H9 (cell line): ENCODE results near the gene XCR1. TPM values are rescaled to one million over a fixed set of nuclear protein-coding genes. Genes with fewer than 3 reads are reported as not detected.

Experiments
- DNase-seq: peaks from one replicate; pipeline ENCODE4 v3.0.0-alpha.2; 2017
- H2AFZ ChIP-seq: one replicate; pipeline ENCODE4 v1.6.1; 2013; ENCODE audit warnings: mild to moderate bottlenecking, low read length, control low read depth, moderate library complexity
- H2AK5ac ChIP-seq: 2 replicates; pipeline ENCODE4 v1.6.1; 2013; ENCODE audit warnings: low read length, control low read depth, mixed read lengths; ENCODE audit not compliant: insufficient read length
- H2BK120ac ChIP-seq: one replicate; pipeline ENCODE4 v1.6.1; 2013; ENCODE audit warnings: low read depth, mild to moderate bottlenecking, low read length, control low read depth, inconsistent platforms; ENCODE audit not compliant: poor library complexity, severe bottlenecking
- H2BK12ac ChIP-seq: 2 replicates; pipeline ENCODE4 v1.6.1; 2013; ENCODE audit warnings: low read length, control low read depth, mixed read lengths, low read depth; ENCODE audit not compliant: insufficient read length
- H2BK15ac ChIP-seq: 2 replicates; pipeline ENCODE4 v1.6.1; 2013; ENCODE audit warnings: low read depth, low read length, control low read depth
- H2BK20ac ChIP-seq: one replicate; pipeline ENCODE4 v1.6.1; 2013; ENCODE audit warnings: low read depth, mild to moderate bottlenecking, low read length, control low read depth, inconsistent platforms; ENCODE audit not compliant: poor library complexity, severe bottlenecking
- H2BK5ac ChIP-seq: 2 replicates; pipeline ENCODE4 v1.6.1; 2013; ENCODE audit warnings: low read length, control low read depth, mixed read lengths; ENCODE audit not compliant: insufficient read length
- H3K14ac ChIP-seq: 2 replicates; pipeline ENCODE4 v1.6.1; 2013; ENCODE audit warnings: low read length, control low read depth; ENCODE audit not compliant: insufficient read depth
- H3K18ac ChIP-seq: 2 replicates; pipeline ENCODE4 v1.6.1; 2013; ENCODE audit warnings: low read depth, mild to moderate bottlenecking, mixed read lengths, low read length, control low read depth; ENCODE audit not compliant: insufficient read length
- H3K23ac ChIP-seq: 2 replicates; pipeline ENCODE4 v1.6.1; 2013; ENCODE audit warnings: low read length, control low read depth, mixed read lengths, low read depth; ENCODE audit not compliant: insufficient read length
- H3K23me2 ChIP-seq: 2 replicates; pipeline ENCODE4 v1.6.1; 2013; ENCODE audit warnings: low read depth, mild to moderate bottlenecking, mixed read lengths, low read length, control low read depth; ENCODE audit not compliant: insufficient read length, poor library complexity, severe bottlenecking
- H3K27ac ChIP-seq: 2 replicates; pipeline ENCODE4 v1.5.1; 2013; ENCODE audit warnings: low read length, control low read depth, mixed read lengths, low read depth; ENCODE audit not compliant: insufficient read length
- H3K27me3 ChIP-seq: 2 replicates; pipeline ENCODE4 v1.6.1; 2013; ENCODE audit warnings: low read length, control low read depth, inconsistent platforms; ENCODE audit not compliant: insufficient read depth
- H3K4ac ChIP-seq: 2 replicates; pipeline ENCODE4 v1.6.1; 2013; ENCODE audit warnings: low read depth, mild to moderate bottlenecking, control low read depth, inconsistent platforms, low read length, moderate library complexity
- H3K4me1 ChIP-seq: 2 replicates; pipeline ENCODE4 v1.6.1; 2013; ENCODE audit warnings: low read length, control low read depth, inconsistent platforms; ENCODE audit not compliant: insufficient read depth
- H3K4me2 ChIP-seq: 2 replicates; pipeline ENCODE4 v1.6.1; 2013; ENCODE audit warnings: low read length, control low read depth, mixed read lengths; ENCODE audit not compliant: insufficient read length, insufficient read depth
- H3K56ac ChIP-seq: 2 replicates; pipeline ENCODE4 v1.6.1; 2013; ENCODE audit warnings: low read depth, mild to moderate bottlenecking, mixed read lengths, low read length, control low read depth; ENCODE audit not compliant: insufficient read length
- H3K79me1 ChIP-seq: 2 replicates; pipeline ENCODE4 v1.6.1; 2013; ENCODE audit warnings: low read depth, mild to moderate bottlenecking, moderate library complexity, low read length, control low read depth, inconsistent platforms; ENCODE audit not compliant: insufficient read depth, poor library complexity, severe bottlenecking
- H3K79me2 ChIP-seq: 2 replicates; pipeline ENCODE4 v1.6.1; 2013; ENCODE audit warnings: low read length, control low read depth, inconsistent platforms; ENCODE audit not compliant: insufficient read depth
- H3K9ac ChIP-seq: 2 replicates; pipeline ENCODE4 v1.6.1; 2013; ENCODE audit warnings: low read length, control low read depth, mixed read lengths; ENCODE audit not compliant: insufficient read length; ENCODE audit errors: extremely low read depth
- H3K9me3 ChIP-seq: one replicate; pipeline ENCODE4 v1.6.1; 2013; ENCODE audit warnings: low read depth, low read length, inconsistent platforms; ENCODE audit not compliant: control insufficient read depth
- H3T11ph ChIP-seq: one replicate; pipeline ENCODE4 v1.6.1; 2013; ENCODE audit warnings: mild to moderate bottlenecking, low read length, control low read depth, inconsistent platforms
- H4K20me1 ChIP-seq: one replicate; pipeline ENCODE4 v1.6.1; 2013; ENCODE audit not compliant: control insufficient read depth, insufficient read length, insufficient read depth
- H4K5ac ChIP-seq: 2 replicates; pipeline ENCODE4 v1.6.1; 2013; ENCODE audit warnings: low read depth, mild to moderate bottlenecking, mixed read lengths, low read length, control low read depth; ENCODE audit not compliant: insufficient read length
- H4K8ac ChIP-seq: replicated peaks from 2 replicates; pipeline ENCODE4 v1.6.1; 2013; ENCODE audit warnings: low read length, control low read depth, mixed read lengths, low read depth; ENCODE audit not compliant: insufficient read length
- H4K91ac ChIP-seq: 2 replicates; pipeline ENCODE4 v1.6.1; 2013; ENCODE audit warnings: low read depth, mild to moderate bottlenecking, moderate library complexity, mixed read lengths, low read length, control low read depth; ENCODE audit not compliant: insufficient read length
- H3K27ac Mint-ChIP-seq, 3 experiments: 2 replicates in 2 of 3; 3 replicates in 1 of 3; pipeline ENCODE4 v1.8.0; 2020 to 2021; ENCODE audit warnings: mixed read lengths in 3 of 3, mild to moderate bottlenecking in 1 of 3, moderate library complexity in 1 of 3
- H3K27me3 Mint-ChIP-seq: 2 replicates; pipeline ENCODE4 v1.8.0; 2021; ENCODE audit warnings: low read depth, mild to moderate bottlenecking, moderate library complexity, mixed read lengths
- H3K36me3 Mint-ChIP-seq, 3 experiments: 2 replicates in 2 of 3; 3 replicates in 1 of 3; pipeline ENCODE4 v1.8.0; 2020 to 2021; ENCODE audit warnings: low read depth in 3 of 3, mixed read lengths in 3 of 3; ENCODE audit not compliant: insufficient read depth in 1 of 3
- H3K4me1 Mint-ChIP-seq, 2 experiments: 2 replicates each; pipeline ENCODE4 v1.8.0; 2020; ENCODE audit warnings: mixed read lengths in 2 of 2
- H3K4me3 Mint-ChIP-seq, 2 experiments: 2 replicates in 1 of 2; 3 replicates in 1 of 2; pipeline ENCODE4 v1.8.0; 2020 to 2021; ENCODE audit warnings: mild to moderate bottlenecking in 2 of 2, mixed read lengths in 2 of 2, moderate library complexity in 1 of 2
- H3K9me3 Mint-ChIP-seq, 2 experiments: 2 replicates in 1 of 2; 3 replicates in 1 of 2; pipeline ENCODE4 v1.8.0; 2020; ENCODE audit warnings: mild to moderate bottlenecking in 2 of 2, mixed read lengths in 2 of 2, moderate library complexity in 1 of 2
- CTCF ChIP-seq: fragments of 200-600 bp; sonication (generic); conservative IDR thresholded peaks from 3 replicates; pipeline ENCODE4 v1.8.0; 2021; ENCODE audit warnings: antibody characterized with exemption, mild to moderate bottlenecking
- WGBS: extraction: QIAGEN DNeasy Blood & Tissue Kit; methylation state at CpG from one replicate; pipeline ENCODE4 v1.1.7; 2013; ENCODE audit warnings: missing lambda C conversion rate, low lambda C conversion rate, mixed read lengths; ENCODE audit not compliant: insufficient read length; ENCODE audit errors: extremely low coverage; 5-methylcytosine and 5-hydroxymethylcytosine counted together
- total RNA-seq: library from RNA; stranded (reverse); gene quantifications from 2 replicates; pipeline ENCODE4 v1.2.1, GENCODE V29; 2021

The XCR1 gene
- total RNA-seq, 1 experiment from 2014 or later, result not detected

- Histone ChIP-seq H3K56ac (no peak overlapping the region), H3K9ac (no peak overlapping the region), H3K4ac (no peak overlapping the region), H2BK120ac (no peak overlapping the region), H2AK5ac (no peak overlapping the region), H3K79me1 (peaks cover 6% of the 10 kb centered on the region), H3K23me2 (peaks cover 3% of the 10 kb centered on the region), H3K9me3 (no peaks in the 10 kb centered on the region), H4K5ac (no peak overlapping the region), H3K27me3 (no peaks in the 10 kb centered on the region), H2BK20ac (no peak overlapping the region), H3K79me2 (peaks cover 2% of the 10 kb centered on the region; the same call in 1 of the 2 replicates), H2BK5ac (no peak overlapping the region), H2BK12ac (no peak overlapping the region), H3T11ph (no peak overlapping the region), H4K20me1 (no peaks in the 10 kb centered on the region), H3K4me1 (peaks cover 15% of the 10 kb centered on the region; the same call in 1 of the 2 replicates), H2BK15ac (no peak overlapping the region), H4K91ac (no peak overlapping the region), H3K4me2 (no peak overlapping the region), H3K23ac (no peak overlapping the region), H2AFZ (no peak overlapping the region), H4K8ac (no peak overlapping the region), H3K14ac (no peak overlapping the region), H3K18ac (no peak overlapping the region), H3K27ac (no peak overlapping the region)
- no CpG with 5 or more reads among the region's 3 CpGs for WGBS
- peaks cover under 1 to 5% (median 3%) of the 10 kb centered on the region in 3 experiments; a peak in 5 of 7 replicates for H3K36me3 Mint-ChIP-seq
- no peak for TF ChIP-seq CTCF
- H3K4me3 Mint-ChIP-seq, result no peak overlapping the region
- H3K9me3 Mint-ChIP-seq, result no peaks in the 10 kb centered on the region
- H3K27me3 Mint-ChIP-seq, result no peaks in the 10 kb centered on the region
- no peak overlapping the region for H3K27ac Mint-ChIP-seq
- no peak for DNase-seq
- peaks cover 34 to 37% of the 10 kb centered on the region in 2 experiments for H3K4me1 Mint-ChIP-seq
Observed at GRCh38 chr3:45990181-45990580, 37.1 kb downstream of the XCR1 start.
